HG02885 (cell line): ENCODE measurements around the gene DRAP1.

Source experiments
- ATAC-seq: cut with Tn5 transposase; IDR thresholded peaks from one replicate; pipeline ENCODE4 v1.9.1; 2021; ENCODE audit warnings: mild to moderate bottlenecking; ENCODE audit not compliant: unreplicated experiment, poor library complexity

The DRAP1 gene

GRCh38 chr11:65919141-65919572, at the start of gene DRAP1:
TSS of gene DRAP1 (plus strand) at chr11:65919426. CDS start at chr11:65919502, 76 bp downstream.
- ATAC-seq, result peak; percentile 86

- ATAC-seq, result no peak
Measured at GRCh38 chr11:65869643-65870306, 49.5 kb upstream of the DRAP1 start.

DNA sequence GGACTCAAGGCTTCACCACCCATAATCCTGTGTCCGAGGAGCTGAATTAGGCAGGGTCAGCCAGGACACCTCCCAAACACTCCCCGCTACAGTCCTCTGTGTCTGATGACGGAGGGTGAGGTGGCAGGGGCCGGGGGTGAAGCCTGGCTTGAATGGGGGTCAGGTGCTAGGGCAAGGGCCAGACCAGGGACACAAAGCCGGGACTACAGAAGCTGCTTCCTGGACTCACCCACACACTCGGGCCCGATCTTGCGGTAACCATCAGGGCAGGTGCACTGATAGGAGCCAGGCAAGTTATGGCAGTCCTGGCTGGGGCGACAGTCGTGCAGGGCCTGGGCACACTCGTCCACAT, 48.9 kb upstream of the DRAP1 start:
- no peak for ATAC-seq

- no peak for ATAC-seq
Measured at GRCh38 chr11:65870706-65871681, 48.2 kb upstream of the DRAP1 start.

- no peak for ATAC-seq
Measured at GRCh38 chr11:65871811-65872548, 47.2 kb upstream of the DRAP1 start.

GRCh38 chr11:65872586-65873317, 46.5 kb upstream of the DRAP1 start, which contains the start of gene EFEMP2:
TSS of gene EFEMP2 (minus strand) at chr11:65872800. CDS start at chr11:65872354, 446 bp downstream.
- no peak for ATAC-seq

DNA sequence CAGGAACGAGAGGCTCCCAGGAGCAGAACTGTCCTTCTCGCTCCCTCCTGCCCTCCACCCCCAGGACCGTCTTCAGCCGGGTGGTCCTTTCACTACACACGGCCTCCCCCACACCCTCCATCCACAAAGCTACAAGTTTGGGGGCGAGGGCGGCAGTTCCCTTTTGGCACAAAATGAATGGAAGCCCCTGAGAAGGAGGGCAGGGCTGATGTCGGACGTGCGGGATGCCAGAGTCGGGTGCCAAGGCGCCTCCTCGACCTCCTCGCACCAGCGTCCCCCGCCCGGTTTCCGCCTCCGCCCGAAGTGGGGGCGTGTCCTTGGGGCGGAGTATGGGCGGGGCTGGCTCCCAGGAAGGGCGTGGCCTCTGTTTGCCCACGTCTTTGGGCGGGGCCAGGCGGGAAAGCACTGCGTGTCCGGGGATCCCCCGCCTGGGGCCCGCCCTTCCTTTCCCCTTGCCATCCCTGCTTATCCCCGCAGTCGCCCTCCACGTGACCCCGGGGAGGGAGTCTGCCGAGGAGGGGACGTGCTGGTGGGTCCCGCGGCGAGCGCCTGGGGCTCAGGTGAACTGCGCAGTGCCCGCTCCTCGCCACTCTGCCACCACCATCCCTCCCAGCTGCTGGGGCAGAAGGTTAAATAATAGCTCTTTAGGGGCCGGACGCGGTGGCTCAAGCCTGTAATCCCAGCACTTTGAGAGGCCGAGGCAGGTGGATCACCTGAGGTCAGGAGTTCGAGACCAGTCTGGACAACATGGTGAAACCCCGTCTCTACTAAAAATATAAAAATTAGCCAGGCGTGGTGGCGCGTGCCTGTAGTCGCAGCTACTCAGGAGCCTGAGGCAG, 45.7 kb upstream of the DRAP1 start:
- ATAC-seq, result peak; percentile 84

GRCh38 chr11:65879617-65880016, 39.6 kb upstream of the DRAP1 start, which contains the start of gene CTSW:
TSS of gene CTSW (plus strand) at chr11:65879837. CDS start at chr11:65879855, 18 bp downstream.
- no peak for ATAC-seq

GRCh38 chr11:65880027-65880426, 39.2 kb upstream of the DRAP1 start:
- no peak for ATAC-seq

DNA sequence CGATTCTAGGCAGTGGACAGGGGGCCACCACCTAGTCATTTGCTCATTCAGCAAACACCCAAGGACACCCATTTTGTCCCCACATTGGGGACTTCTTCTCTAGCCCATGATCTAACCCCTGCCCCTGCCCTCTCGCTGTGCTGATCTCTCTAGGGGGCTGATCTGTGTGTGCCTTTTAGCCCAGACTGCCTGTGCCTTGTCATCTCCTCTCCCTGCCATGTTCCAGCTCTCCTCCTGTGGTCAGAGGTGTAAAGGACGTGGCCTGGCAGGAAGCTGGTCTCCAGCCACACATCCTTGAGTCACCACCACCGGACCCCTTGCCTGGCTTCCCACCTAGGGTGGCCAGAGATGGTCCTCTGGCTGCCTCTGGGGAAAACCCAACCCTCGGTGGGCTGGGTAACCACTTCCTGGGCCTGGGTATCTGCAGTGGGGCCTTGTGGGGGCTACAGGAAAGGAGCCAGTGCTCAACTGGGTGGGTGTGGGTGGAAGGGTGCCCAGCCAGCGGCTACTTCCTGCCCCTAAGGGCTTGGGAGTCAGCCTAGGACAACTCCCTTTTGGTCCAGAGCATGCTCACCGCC, 38.3 kb upstream of the DRAP1 start:
- ATAC-seq, result no peak

DNA sequence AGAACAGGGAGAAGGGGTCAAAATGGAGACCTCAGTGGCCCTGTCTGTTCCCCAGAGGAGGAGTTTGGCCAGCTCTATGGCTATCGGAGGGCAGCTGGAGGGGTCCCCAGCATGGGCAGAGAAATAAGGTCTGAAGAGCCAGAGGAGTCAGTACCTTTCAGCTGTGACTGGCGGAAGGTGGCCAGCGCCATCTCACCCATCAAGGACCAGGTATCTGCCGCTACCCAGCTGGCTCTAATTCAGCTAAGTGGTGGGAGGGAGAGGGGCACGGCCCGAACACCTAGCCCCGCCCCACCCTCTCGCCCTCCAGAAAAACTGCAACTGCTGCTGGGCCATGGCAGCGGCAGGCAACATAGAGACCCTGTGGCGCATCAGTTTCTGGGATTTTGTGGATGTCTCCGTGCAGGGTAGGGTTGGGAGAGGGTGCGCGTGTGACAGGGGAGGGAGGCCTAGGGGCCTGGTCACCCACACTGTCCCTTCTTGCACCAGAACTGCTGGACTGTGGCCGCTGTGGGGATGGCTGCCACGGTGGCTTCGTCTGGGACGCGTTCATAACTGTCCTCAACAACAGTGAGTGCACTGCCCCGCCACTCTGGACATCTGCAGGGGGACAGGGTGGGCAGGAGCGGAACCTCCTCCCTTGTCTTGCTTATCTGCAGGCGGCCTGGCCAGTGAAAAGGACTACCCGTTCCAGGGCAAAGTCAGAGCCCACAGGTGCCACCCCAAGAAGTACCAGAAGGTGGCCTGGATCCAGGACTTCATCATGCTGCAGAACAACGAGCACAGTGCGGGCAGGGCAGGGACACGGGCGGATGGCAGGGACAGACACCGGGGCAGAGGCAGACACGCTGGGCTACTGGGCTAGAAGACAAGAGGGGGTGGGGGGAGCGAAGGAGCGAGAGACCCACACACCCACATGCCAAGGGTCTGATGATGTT, 36.8 kb upstream of the DRAP1 start:
- ATAC-seq, result no peak

- no peak for ATAC-seq
Measured at GRCh38 chr11:65883058-65883761, 36.0 kb upstream of the DRAP1 start.

DNA sequence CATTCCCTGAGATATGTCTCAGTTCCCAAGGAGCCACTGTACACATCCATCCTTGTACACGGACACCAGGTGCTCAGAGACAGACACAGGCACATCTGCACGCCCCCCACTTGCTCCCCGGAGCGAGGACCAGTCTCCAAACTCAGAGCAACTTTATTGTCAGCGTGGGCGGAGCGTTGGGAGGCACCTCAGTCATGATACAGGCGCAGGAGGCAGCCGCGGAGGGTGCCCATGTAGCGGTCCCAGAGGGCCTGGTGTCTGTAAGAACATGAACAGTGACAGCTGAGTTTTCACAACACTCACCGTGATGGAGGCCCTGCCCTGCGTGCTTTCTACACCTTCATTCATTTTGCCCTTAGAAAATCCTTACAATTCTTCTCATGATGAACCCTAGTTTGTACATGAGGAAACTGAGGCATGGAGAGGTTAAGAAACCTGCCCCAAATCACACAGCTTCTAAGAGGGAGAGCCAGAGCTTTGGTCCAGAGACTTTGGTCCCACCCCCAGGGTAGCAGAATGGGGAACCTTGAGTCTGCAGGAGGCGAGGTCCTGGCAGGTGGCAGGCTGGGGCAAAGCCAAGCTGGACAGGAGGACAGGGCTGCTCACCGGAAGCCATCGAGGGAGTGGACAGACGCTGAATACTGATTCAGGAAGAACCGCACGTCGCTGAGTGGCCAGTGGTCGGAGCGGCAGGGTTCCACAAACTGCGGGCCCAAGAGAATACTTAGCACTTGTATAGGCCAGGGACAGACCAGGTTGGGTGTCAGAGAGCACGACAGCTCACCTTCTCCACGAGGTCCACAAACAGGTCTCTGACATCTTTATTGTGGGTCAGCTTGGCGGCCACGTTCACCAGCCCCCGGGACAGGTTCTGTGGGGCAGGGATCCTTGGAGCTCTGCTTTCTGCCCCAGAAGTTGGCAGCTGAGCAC, 35.2 kb upstream of the DRAP1 start:
- ATAC-seq, result no peak

DNA sequence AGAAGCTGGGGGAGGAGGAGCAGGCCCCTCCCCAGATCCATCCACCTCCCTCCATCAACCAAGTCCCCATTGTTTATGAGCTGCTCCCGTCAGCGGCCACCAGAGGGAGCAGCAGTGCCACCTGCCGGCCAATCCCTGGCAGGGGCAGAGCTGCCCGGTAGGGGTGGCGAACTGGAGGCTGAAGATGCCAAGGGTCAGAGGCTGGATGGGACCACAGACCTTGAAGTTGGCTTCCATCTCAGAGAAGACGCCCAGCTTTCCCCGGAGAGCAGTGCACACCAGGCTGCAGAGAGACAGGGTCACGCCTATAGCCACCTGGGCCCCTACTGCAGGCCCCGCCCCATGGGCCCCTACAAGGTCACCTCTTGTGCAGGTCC, 34.5 kb upstream of the DRAP1 start:
- no peak for ATAC-seq

GRCh38 chr11:65885231-65885630, 34.0 kb upstream of the DRAP1 start:
- no peak for ATAC-seq
